Choroid plexus epithelial cell (primary cell): Measurements from ENCODE around the gene PRKAG2.

ENCODE experiments used
- DNase-seq: peaks from one replicate; pipeline ENCODE4 v3.0.0-alpha.2; 2010; ENCODE audit warnings: low read depth
- H3K4me3 ChIP-seq: 2 replicates; pipeline ENCODE4 v1.5.1; 2011; ENCODE audit warnings: low read depth, mild to moderate bottlenecking, control low read depth, low read length, moderate library complexity
- CTCF ChIP-seq: conservative IDR thresholded peaks from 2 replicates; pipeline ENCODE4 v1.5.1; 2011; ENCODE audit warnings: low read depth, mild to moderate bottlenecking, control low read depth, inconsistent platforms, low read length, moderate library complexity

Gene PRKAG2

GRCh38 chr7:151896086-151896485 lies 19.2 kb upstream of the PRKAG2 start:
- TF ChIP-seq CTCF, result no peak
- no peak for DNase-seq
- H3K4me3 ChIP-seq, result no peak overlapping the region

GRCh38 chr7:151895631-151896031 lies 18.7 kb upstream of the PRKAG2 start:
- no peak for TF ChIP-seq CTCF
- DNase-seq, result no peak
- H3K4me3 ChIP-seq, result no peak overlapping the region

GRCh38 chr7:151895008-151895630 lies 18.2 kb upstream of the PRKAG2 start:
- no peak overlapping the region for H3K4me3 ChIP-seq
- no peak for TF ChIP-seq CTCF
- DNase-seq, result no peak

GRCh38 chr7:151894111-151895007 lies 17.4 kb upstream of the PRKAG2 start:
- TF ChIP-seq CTCF, result no peak
- no peak for DNase-seq
- no peak overlapping the region for H3K4me3 ChIP-seq

GRCh38 chr7:151893405-151893923 lies 16.5 kb upstream of the PRKAG2 start:
- TF ChIP-seq CTCF, result no peak
- DNase-seq, result no peak
- H3K4me3 ChIP-seq, result no peak overlapping the region

- TF ChIP-seq CTCF, result no peak
- no peak overlapping the region for H3K4me3 ChIP-seq
- no peak for DNase-seq
Measured at GRCh38 chr7:151891753-151892152, 14.8 kb upstream of the PRKAG2 start.
